B cell (primary cell): ENCODE results near the gene TRIM62. TPM values are rescaled to one million over a fixed set of nuclear protein-coding genes. Genes with fewer than 3 reads are reported as not detected.

Experiments used
- ATAC-seq: fragments of 200-7000 bp; cut with Tn5 transposase; one replicate; pipeline ENCODE4 v1.10.0; 2021; ENCODE audit warnings: low read depth, mild to moderate bottlenecking, moderate number of reproducible peaks, moderate library complexity
- CTCF ChIA-PET: fragments of 350-600 bp; sonication (Branson Sonifier 250); formaldehyde crosslinking; loops from one replicate; lab custom pipeline; 2021; ENCODE audit warnings: antibody characterized with exemption, inconsistent platforms; lab: Charles Lee
- POLR2A ChIA-PET: fragments of 350-600 bp; sonication (Branson Sonifier 250); formaldehyde crosslinking; loops from one replicate; lab custom pipeline; 2021; ENCODE audit warnings: antibody characterized with exemption; lab: Charles Lee
- DNase-seq: peaks from one replicate; pipeline ENCODE4 v3.0.0; 2013
- H2AFZ ChIP-seq: 2 replicates; pipeline ENCODE4 v1.6.1; 2012; ENCODE audit warnings: mild to moderate bottlenecking, low read depth, low read length; ENCODE audit not compliant: insufficient read depth, poor library complexity, severe bottlenecking
- H3K27ac ChIP-seq, 2 donors: 1 replicate in 1 of 2; 2 replicates in 1 of 2; pipeline ENCODE4 v1.5.1; 2012 to 2013; ENCODE audit warnings: low read length in 2 of 2, mild to moderate bottlenecking in 2 of 2, moderate library complexity in 1 of 2
- H3K27me3 ChIP-seq, 4 experiments: fragments of 200-600 bp in 1 of 4; sonication (generic) in 1 of 4; replicated peaks in 1 of 4; 1 replicate in 2 of 4; 2 replicates in 2 of 4; pipeline versions ENCODE4 v1.6.1 to v1.7.0; 2013 to 2016; ENCODE audit warnings: low read length in 3 of 4, mild to moderate bottlenecking in 2 of 4, mixed read lengths in 1 of 4, moderate library complexity in 1 of 4; ENCODE audit not compliant: insufficient read depth in 4 of 4, control insufficient read depth in 3 of 4; ENCODE audit errors: control extremely low read depth in 1 of 4
- H3K36me3 ChIP-seq, 2 experiments: replicated peaks in 1 of 2; 1 replicate in 1 of 2; 2 replicates in 1 of 2; pipeline versions ENCODE4 v1.6.1 to v1.7.1; 2013; ENCODE audit warnings: low read length in 1 of 2; ENCODE audit not compliant: insufficient read depth in 2 of 2, control insufficient read depth in 1 of 2; ENCODE audit errors: control extremely low read depth in 1 of 2, extremely low read depth in 1 of 2
- H3K4me1 ChIP-seq, 2 donors: fragments of 200-600 bp in 1 of 2; sonication (generic) in 1 of 2; 1 replicate in 1 of 2; 2 replicates in 1 of 2; pipeline versions ENCODE4 v1.5.1 to v1.6.1; 2013 to 2017; ENCODE audit warnings: low read length in 2 of 2; ENCODE audit not compliant: control insufficient read depth in 2 of 2, insufficient read depth in 2 of 2
- H3K4me2 ChIP-seq: replicated peaks from 2 replicates; pipeline ENCODE3; 2012; ENCODE audit warnings: mild to moderate bottlenecking, low read depth, low read length; ENCODE audit not compliant: poor library complexity, severe bottlenecking
- H3K4me3 ChIP-seq, 5 experiments: fragments of 200-600 bp in 1 of 5; sonication (generic) in 1 of 5; 1 replicate in 3 of 5; 2 replicates in 2 of 5; pipeline versions ENCODE4 v1.5.1 to v1.7.0; 2011 to 2016; ENCODE audit warnings: low read length in 4 of 5, mild to moderate bottlenecking in 4 of 5, low read depth in 2 of 5, control low read depth in 1 of 5, moderate library complexity in 1 of 5; ENCODE audit not compliant: insufficient read depth in 1 of 5; ENCODE audit errors: control extremely low read depth in 1 of 5, extremely low read depth in 1 of 5
- H3K79me2 ChIP-seq: fragments of 200-600 bp; sonication (generic); one replicate; pipeline ENCODE4 v1.6.0; 2016; ENCODE audit warnings: low read length; ENCODE audit not compliant: control insufficient read depth, insufficient read depth
- H3K9ac ChIP-seq: fragments of 200-600 bp; sonication (generic); 2 replicates; pipeline ENCODE4 v1.6.1; 2017; ENCODE audit warnings: mild to moderate bottlenecking, low read length, moderate library complexity
- H3K9me3 ChIP-seq, 3 donors: one replicate each; pipeline versions ENCODE4 v1.6.1 to v1.7.1; 2013; ENCODE audit warnings: low read length in 2 of 3; ENCODE audit not compliant: control insufficient read depth in 2 of 3, insufficient read depth in 1 of 3; ENCODE audit errors: control extremely low read depth in 1 of 3
- H4K20me1 ChIP-seq: 2 replicates; pipeline ENCODE4 v1.6.0; 2012; ENCODE audit warnings: mild to moderate bottlenecking, low read length; ENCODE audit not compliant: insufficient read depth, control insufficient read depth, poor library complexity, severe bottlenecking
- H3K27ac Mint-ChIP-seq: one replicate; pipeline ENCODE4 v1.8.0; 2021; ENCODE audit warnings: mixed read lengths
- H3K27me3 Mint-ChIP-seq: one replicate; pipeline ENCODE4 v1.8.0; 2021; ENCODE audit warnings: mixed read lengths
- H3K4me1 Mint-ChIP-seq: one replicate; pipeline ENCODE4 v1.8.0; 2021; ENCODE audit warnings: mixed read lengths
- H3K4me3 Mint-ChIP-seq: one replicate; pipeline ENCODE4 v1.8.0; 2021; ENCODE audit warnings: mixed read lengths
- H3K9me3 Mint-ChIP-seq: one replicate; pipeline ENCODE4 v1.8.0; 2022; ENCODE audit warnings: mixed read lengths; ENCODE audit not compliant: insufficient read depth
- CTCF ChIP-seq: fragments of 200-600 bp; IDR thresholded peaks from one replicate; pipeline ENCODE4 v1.8.0; 2022; ENCODE audit warnings: antibody characterized with exemption, mild to moderate bottlenecking
- EZH2 ChIP-seq: IDR thresholded peaks from 2 replicates; pipeline ENCODE4 v1.6.1; 2012; ENCODE audit warnings: borderline replicate concordance, low read depth, mild to moderate bottlenecking, moderate library complexity, low read length; ENCODE audit not compliant: insufficient read depth, poor library complexity, severe bottlenecking
- WGBS: methylation state at CpG from one replicate; pipeline ENCODE4 v1.1.5; 2013; ENCODE audit warnings: missing lambda C conversion rate; ENCODE audit not compliant: insufficient coverage; 5-methylcytosine and 5-hydroxymethylcytosine counted together
- intact Hi-C: fragments of 100-400 bp; cut with micrococcal nuclease; formaldehyde crosslinking; loops from one replicate; pipeline ENCODE4 v1.10.0; 2022
- polyA plus RNA-seq: library from polyadenylated mRNA; depleted of rRNA; stranded (reverse); fragments of >200 nt; gene quantifications from 2 replicates; pipeline ENCODE4 v1.2.3, GENCODE V29; 2012
- total RNA-seq, 2 donors: library from RNA; stranded (reverse); fragments of 120-200 nt in 1 of 2; gene quantifications; 1 replicate in 1 of 2; 2 replicates in 1 of 2; pipeline versions ENCODE4 v1.2.3 to v1.2.4, GENCODE V29; 2013 to 2022

TRIM62 gene
- total and polyA plus RNA-seq, 2 donors (not counting 1 experiment from before 2014, with no cell fraction given), result 10.7 to 24.1 TPM

GRCh38 chr1:33147997-33148314 is 33.9 kb downstream of the TRIM62 start:
- POLR2A ChIA-PET, result interaction anchor here (0.6 kb wide), 1 partner anchor 33 kb away, joined by 4 read pairs; no protein-coding TSS in a partner anchor
- no peaks in the 10 kb centered on the region for H3K9me3 ChIP-seq
- peaks cover 0 to 6% of the 10 kb centered on the region in 2 donors for H3K4me1 ChIP-seq
- peak overlapping the region; percentile 20 for H3K27ac Mint-ChIP-seq
- intact Hi-C loops, result no loop called here
- CTCF ChIA-PET, result no interaction called here
- no peak overlapping the region for H2AFZ ChIP-seq
- H3K9ac ChIP-seq, result no peak overlapping the region
- H3K4me1 Mint-ChIP-seq, result peaks cover 7% of the 10 kb centered on the region
- no peaks in the 10 kb centered on the region for H3K27me3 ChIP-seq
- ATAC-seq (no peak), DNase-seq (no peak)
- no peak for TF ChIP-seq EZH2
- no peak for TF ChIP-seq CTCF
- H3K9me3 Mint-ChIP-seq, result no peaks in the 10 kb centered on the region
- no peaks in the 10 kb centered on the region for H3K79me2 ChIP-seq
- H3K4me3 ChIP-seq, result no peak overlapping the region
- no peak overlapping the region for H3K4me3 Mint-ChIP-seq
- WGBS, result no CpG with 5 or more reads among the region's 3 CpGs
- H3K27me3 Mint-ChIP-seq, result no peaks in the 10 kb centered on the region
- no peak overlapping the region for H3K4me2 ChIP-seq
- peaks cover 2 to 15% of the 10 kb centered on the region in 2 experiments for H3K36me3 ChIP-seq
- peaks cover 4% of the 10 kb centered on the region for H4K20me1 ChIP-seq
- H3K27ac ChIP-seq, result no peak overlapping the region

GRCh38 chr1:33147275-33147996 is 34.4 kb downstream of the TRIM62 start:
- Mint-ChIP-seq H3K4me3 (no peak overlapping the region), H3K4me1 (peaks cover 5% of the 10 kb centered on the region), H3K9me3 (no peaks in the 10 kb centered on the region), H3K27ac (no peak overlapping the region), H3K27me3 (no peaks in the 10 kb centered on the region)
- H2AFZ ChIP-seq, result no peak overlapping the region
- H3K4me2 ChIP-seq, result no peak overlapping the region
- ChIA-PET POLR2A (interaction anchor here (0.6 kb wide), 1 partner anchor 34 kb away, joined by 4 read pairs; no protein-coding TSS in a partner anchor), CTCF (no interaction called here)
- no peak overlapping the region for H3K9ac ChIP-seq
- peaks cover 2 to 15% of the 10 kb centered on the region in 2 experiments for H3K36me3 ChIP-seq
- H3K4me1 ChIP-seq, result peaks cover 0 to 5% of the 10 kb centered on the region in 2 donors
- 97% methylated on average over 30 of the region's 30 CpGs for WGBS
- peaks cover 4% of the 10 kb centered on the region for H4K20me1 ChIP-seq
- H3K79me2 ChIP-seq, result no peaks in the 10 kb centered on the region
- no peak overlapping the region for H3K27ac ChIP-seq
- H3K4me3 ChIP-seq, result no peak overlapping the region
- TF ChIP-seq EZH2, result no peak
- H3K9me3 ChIP-seq, result no peaks in the 10 kb centered on the region
- intact Hi-C loops, result no loop called here
- no peaks in the 10 kb centered on the region for H3K27me3 ChIP-seq
- ATAC-seq, result no peak
- no peak for DNase-seq
